HepG2 (cell line): ENCODE measurements around the gene GALNT9. TPM values are rescaled to one million over a fixed set of nuclear protein-coding genes. Genes with fewer than 3 reads are reported as not detected.

ENCODE experiments used
- ATAC-seq: fragments of 200-7000 bp; cut with Tn5 transposase; 3 replicates; pipeline ENCODE4 v1.9.1; 2020; ENCODE audit warnings: mild to moderate bottlenecking, moderate library complexity
- BruUV-seq: library from RNA; stranded (reverse); fragments of 400-500 nt; replicated peaks from 2 replicates; lab custom pipeline; 2021; lab: Mats Ljungman, UMichigan
- CTCF ChIA-PET: fragments of 300-600 bp; formaldehyde crosslinking; extraction: SDS; loops from one replicate; lab custom pipeline; 2021; ENCODE audit warnings: low total read pairs, inconsistent platforms, low intra/inter-chr PET ratio; lab: Yijun Ruan, JAX
- POLR2A ChIA-PET: fragments of 350-600 bp; sonication (Branson Sonifier 250); formaldehyde crosslinking; loops from one replicate; lab custom pipeline; 2020; ENCODE audit warnings: antibody characterized with exemption, inconsistent platforms; lab: Yijun Ruan, JAX
- DNase-seq: peaks from one replicate; pipeline ENCODE4 v3.0.0-alpha.2; 2015; ENCODE audit warnings: low spot score
- FAIRE-seq: peaks from 3 replicates; lab custom pipeline; 2011; peaks lifted over from hg19 to GRCh38; lab: Jason Lieb, UNC
- H2AFZ ChIP-seq: one replicate; pipeline ENCODE4 v1.6.1; 2011; ENCODE audit warnings: low read length, inconsistent platforms
- H3K27ac ChIP-seq: fragments of 300-600 bp; 3 replicates; pipeline ENCODE4 v1.8.0; 2011; ENCODE audit warnings: mixed run types, mild to moderate bottlenecking, mixed read lengths, low read length, inconsistent platforms; ENCODE audit not compliant: insufficient read depth; ENCODE audit errors: extremely low read length
- H3K27me3 ChIP-seq, 2 experiments: fragments of 200-600 bp in 1 of 2; 2 replicates in 1 of 2; 3 replicates in 1 of 2; pipeline versions ENCODE4 v1.6.0 to v1.8.0; 2011; ENCODE audit warnings: low read length in 2 of 2, mild to moderate bottlenecking in 2 of 2, moderate library complexity in 2 of 2, inconsistent platforms in 1 of 2; ENCODE audit not compliant: insufficient read depth in 2 of 2, control insufficient read depth in 1 of 2
- H3K36me3 ChIP-seq, 2 experiments: fragments of 200-600 bp in 1 of 2; replicated peaks in 1 of 2; 2 replicates in 1 of 2; 3 replicates in 1 of 2; pipeline versions ENCODE4 v1.5.1 to v1.8.0; 2011; ENCODE audit warnings: low read length in 2 of 2, inconsistent platforms in 1 of 2; ENCODE audit not compliant: insufficient read depth in 2 of 2, control insufficient read depth in 1 of 2
- H3K4me1 ChIP-seq: 2 replicates; pipeline ENCODE4 v1.5.1; 2012; ENCODE audit warnings: low read length, inconsistent platforms; ENCODE audit not compliant: insufficient read depth
- H3K4me2 ChIP-seq: 2 replicates; pipeline ENCODE4 v1.6.0; 2011; ENCODE audit warnings: low read depth, low read length, inconsistent platforms
- H3K4me3 ChIP-seq, 3 experiments: fragments of 200-600 bp in 1 of 3; sonication (generic), shearing (Covaris generic) in 1 of 3; replicated peaks in 1 of 3; 2 replicates each; pipeline ENCODE4 v1.5.1; 2011 to 2016; ENCODE audit warnings: low read length in 3 of 3, inconsistent platforms in 2 of 3, low read depth in 2 of 3, mild to moderate bottlenecking in 2 of 3, control low read depth in 1 of 3, mixed read lengths in 1 of 3; ENCODE audit not compliant: insufficient read depth in 1 of 3
- H3K79me2 ChIP-seq: one replicate; pipeline ENCODE4 v1.6.1; 2011; ENCODE audit warnings: low read length, inconsistent platforms; ENCODE audit not compliant: insufficient read depth
- H3K9ac ChIP-seq: 2 replicates; pipeline ENCODE4 v1.6.0; 2011; ENCODE audit warnings: mild to moderate bottlenecking, low read depth, low read length, inconsistent platforms; ENCODE audit not compliant: insufficient read depth
- H3K9me3 ChIP-seq: 2 replicates; pipeline ENCODE4 v1.5.1; 2012; ENCODE audit warnings: mild to moderate bottlenecking, low read length
- H4K20me1 ChIP-seq: 2 replicates; pipeline ENCODE4 v1.6.0; 2011; ENCODE audit warnings: inconsistent platforms, mild to moderate bottlenecking, low read length, moderate library complexity; ENCODE audit not compliant: insufficient read depth
- EHMT2 ChIP-seq: fragments of 200-600 bp; sonication (generic); IDR thresholded peaks from 2 replicates; pipeline ENCODE4 v1.7.0; 2017; ENCODE audit warnings: antibody characterized with exemption, low read depth, low read length, borderline replicate concordance
- IKZF1 ChIP-seq: fragments of 450-650 bp; IDR thresholded peaks from 2 replicates; pipeline ENCODE4 v1.7.1; 2016
- JUND ChIP-seq: sonication (generic); formaldehyde crosslinking; IDR thresholded peaks from 2 replicates; pipeline ENCODE4 v1.8.0; 2022; ENCODE audit warnings: mild to moderate bottlenecking, missing genetic modification reagents
- RORA ChIP-seq: sonication (generic); formaldehyde crosslinking; IDR thresholded peaks from 2 replicates; pipeline ENCODE4 v1.5.0; 2020; ENCODE audit warnings: mild to moderate bottlenecking, missing genetic modification reagents, moderate library complexity
- TEAD2 ChIP-seq: sonication (generic); formaldehyde crosslinking; IDR thresholded peaks from 2 replicates; pipeline ENCODE4 v1.9.0; 2021; ENCODE audit warnings: missing genetic modification reagents
- THAP11 ChIP-seq: IDR thresholded peaks from 2 replicates; pipeline ENCODE4 v1.6.1; 2016; ENCODE audit warnings: missing biosample characterization, missing genetic modification reagents
- ZFAT ChIP-seq: sonication (generic); formaldehyde crosslinking; conservative IDR thresholded peaks from 2 replicates; pipeline ENCODE4 v1.8.1; 2023; ENCODE audit warnings: missing genetic modification reagents, inconsistent platforms
- ZNF3 ChIP-seq: IDR thresholded peaks from 2 replicates; pipeline ENCODE4 v1.7.0; 2017; ENCODE audit warnings: inconsistent platforms
- ZNF496 ChIP-seq: sonication (generic); formaldehyde crosslinking; IDR thresholded peaks from 2 replicates; pipeline ENCODE4 v1.8.1; 2023; ENCODE audit warnings: mild to moderate bottlenecking, moderate library complexity, missing genetic modification reagents; ENCODE audit not compliant: insufficient replicate concordance
- ZNF850 ChIP-seq: sonication (generic); formaldehyde crosslinking; conservative IDR thresholded peaks from 2 replicates; pipeline ENCODE4 v1.9.0; 2021; ENCODE audit warnings: mild to moderate bottlenecking, missing genetic modification reagents
- WGBS: methylation state at CpG from one replicate; pipeline ENCODE4 v1.1.6; 2017; ENCODE audit warnings: low lambda C conversion rate; 5-methylcytosine and 5-hydroxymethylcytosine counted together
- in situ Hi-C: cut with HindIII; loops from 2 replicates; pipeline ENCODE4 v1.10.0; 2017; ENCODE audit warnings: low pct_unique_long_range_greater_than_20kb; ENCODE audit not compliant: extremely low pct_ligation_motif_present
- intact Hi-C: fragments of 100-400 bp; cut with micrococcal nuclease; formaldehyde crosslinking; loops from one replicate; pipeline ENCODE4 v1.10.0; 2022; ENCODE audit not compliant: unreplicated experiment
- polyA plus RNA-seq, 8 experiments: library from polyadenylated mRNA; depleted of rRNA in 3 of 8; stranded (reverse) in 7 of 8; unstranded in 1 of 8; fragments of >200 nt; fragmentation: Illumina TruSeq in 4 of 8; extraction: Trizol in 4 of 8; gene quantifications; 2 replicates each; pipeline versions ENCODE4 v1.2.1 to v1.2.3, GENCODE V29; 2011 to 2016; ENCODE audit warnings: low read depth in 4 of 8, missing spikeins in 1 of 8, mixed read lengths in 1 of 8; ENCODE audit not compliant: insufficient read depth in 1 of 8
- total RNA-seq, 5 experiments: library from RNA; depleted of rRNA; stranded (reverse); fragments of >200 nt; fragmentation: Illumina TruSeq; extraction: Trizol; gene quantifications; 2 replicates each; pipeline ENCODE4 v1.2.3, GENCODE V29; 2016; ENCODE audit warnings: low read depth in 1 of 5

GALNT9 gene
- total and polyA plus RNA-seq, 2 of the 13 experiments (the other 11 are each of a cell fraction or from before 2014, with no cell fraction given) = 0.04 TPM; not detected in 1

DNA sequence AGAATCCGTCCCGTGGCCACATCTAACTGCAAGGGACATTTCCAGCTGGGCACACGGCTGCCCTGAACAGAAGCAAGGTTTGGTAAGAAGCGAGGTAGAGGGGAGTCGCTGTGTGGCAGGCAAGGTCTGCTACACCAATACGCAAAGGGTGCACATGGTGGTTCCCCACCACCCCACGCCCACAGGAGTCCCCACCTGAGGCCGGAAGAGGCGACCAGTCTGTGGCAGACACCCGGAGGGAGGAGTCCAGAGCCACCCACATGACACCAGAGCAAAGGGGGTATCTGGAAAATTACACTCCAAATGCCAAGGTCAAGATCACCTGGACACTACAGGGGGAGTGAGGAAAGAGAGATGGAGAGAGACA lies 47.1 kb upstream of the GALNT9 start (continued):
- TF ChIP-seq JUND (CRISPR knock-in tag) = no peak
- TF ChIP-seq ZNF496 (CRISPR knock-in tag) = no peak
- TF ChIP-seq, all 625 proteins: peak for 0

DNA sequence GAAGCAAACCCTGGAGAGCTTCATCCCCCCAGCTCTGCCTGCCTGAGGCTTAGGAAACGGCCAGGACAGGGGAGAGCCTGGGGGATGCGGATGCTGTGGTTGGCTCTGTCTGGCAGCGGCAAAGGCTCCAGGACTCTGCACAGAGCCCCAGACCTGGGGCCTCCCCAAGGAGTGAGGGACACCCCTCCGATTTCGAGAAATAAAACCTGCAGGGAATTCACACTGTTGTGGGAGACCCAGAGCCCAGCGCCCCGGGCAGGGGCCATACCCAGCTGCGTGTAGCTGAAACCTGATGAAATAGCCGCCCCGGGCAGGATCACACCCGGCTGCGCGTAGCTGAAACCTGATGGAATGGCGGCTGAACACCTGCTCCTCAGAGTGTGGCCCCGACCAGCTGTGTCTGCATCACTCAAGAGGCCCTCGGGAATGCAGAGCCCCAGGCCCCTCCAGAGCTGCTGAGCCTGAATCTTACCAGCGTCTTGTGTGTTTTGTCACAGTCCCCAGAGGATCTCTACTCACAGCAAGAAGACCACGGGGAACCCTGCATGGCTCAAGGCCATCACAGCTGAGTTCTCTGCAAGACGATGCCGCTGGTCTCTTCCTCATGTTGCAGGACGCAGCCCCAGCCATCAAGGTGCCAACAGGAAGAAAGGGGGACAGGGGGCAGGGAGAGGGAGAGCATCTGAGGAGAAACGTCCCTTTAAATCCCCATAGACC lies 46.5 kb upstream of the GALNT9 start:
- Histone ChIP-seq H3K9ac (no peak overlapping the region), H3K4me1 (no peaks in the 10 kb centered on the region), H3K27me3 (peaks cover 4 to 69% of the 10 kb centered on the region in 2 experiments), H3K27ac (no peak overlapping the region), H4K20me1 (no peaks in the 10 kb centered on the region), H3K4me3 (no peak overlapping the region), H3K4me2 (no peak overlapping the region), H3K9me3 (peaks cover 9% of the 10 kb centered on the region; the same call in 1 of the 2 replicates), H3K36me3 (no peaks in the 10 kb centered on the region), H2AFZ (no peak overlapping the region), H3K79me2 (no peaks in the 10 kb centered on the region)
- WGBS = 16% methylated on average over 5 of the region's 22 CpGs
- ChIA-PET POLR2A (no interaction called here), CTCF (no interaction called here)
- DNase-seq (no peak), FAIRE-seq (no peak), ATAC-seq (peak; percentile 34; the same call in 2 of the 3 replicates)
- intact Hi-C loops = no loop called here
- TF ChIP-seq THAP11 = no peak
- no peak for TF ChIP-seq RORA (CRISPR knock-in tag)
- TF ChIP-seq IKZF1 = no peak
- no peak for TF ChIP-seq ZFAT
- no peak for TF ChIP-seq TEAD2 (CRISPR knock-in tag)
- TF ChIP-seq ZNF850 = no peak
- no peak for TF ChIP-seq ZNF3
- TF ChIP-seq EHMT2 = no peak
- BruUV-seq = no TSS peak
- in situ Hi-C loops = no loop called here
